CD4-positive, alpha-beta memory T cell (primary cell): ENCODE data around the gene NR5A2. TPM values are rescaled to one million over a fixed set of nuclear protein-coding genes. Genes with fewer than 3 reads are reported as not detected.

Experiments
- CTCF ChIA-PET: fragments of 350-600 bp; sonication (Branson Sonifier 250); formaldehyde crosslinking; loops from one replicate; lab custom pipeline; 2021; ENCODE audit warnings: inconsistent platforms; ENCODE audit not compliant: partially characterized antibody; lab: Charles Lee
- POLR2A ChIA-PET: fragments of 350-600 bp; sonication (Branson Sonifier 250); formaldehyde crosslinking; loops from one replicate; lab custom pipeline; 2021; ENCODE audit not compliant: partially characterized antibody; lab: Charles Lee
- DNase-seq, 5 donors: peaks; one replicate each; pipeline versions ENCODE4 v3.0.0 to v3.0.0-alpha.2; 2020 to 2022; ENCODE audit warnings: mixed read lengths in 1 of 5
- H3K27ac ChIP-seq: one replicate; pipeline ENCODE4 v1.7.0; 2013; ENCODE audit warnings: low read depth, low read length
- H3K27me3 ChIP-seq: 2 replicates; pipeline ENCODE4 v1.7.0; 2013; ENCODE audit warnings: mild to moderate bottlenecking, low read length, moderate library complexity; ENCODE audit not compliant: insufficient read depth
- H3K36me3 ChIP-seq: 2 replicates; pipeline ENCODE4 v1.7.0; 2013; ENCODE audit warnings: mild to moderate bottlenecking, low read length, moderate library complexity; ENCODE audit not compliant: insufficient read depth
- H3K4me1 ChIP-seq: 2 replicates; pipeline ENCODE4 v1.7.0; 2013; ENCODE audit warnings: mild to moderate bottlenecking, low read length, moderate library complexity; ENCODE audit not compliant: insufficient read depth
- H3K4me3 ChIP-seq, 2 donors: one replicate each; pipeline ENCODE4 v1.7.0; 2013; ENCODE audit warnings: low read length in 2 of 2, mild to moderate bottlenecking in 1 of 2
- H3K9me3 ChIP-seq, 2 donors: one replicate each; pipeline ENCODE4 v1.7.0; 2013; ENCODE audit warnings: low read length in 2 of 2, control low read depth in 1 of 2; ENCODE audit not compliant: control insufficient read depth in 1 of 2
- H3K27ac Mint-ChIP-seq, 7 donors: one replicate each; pipeline ENCODE4 v1.8.0; 2020 to 2021; ENCODE audit warnings: mixed read lengths in 7 of 7, mild to moderate bottlenecking in 6 of 7, inconsistent platforms in 3 of 7, moderate library complexity in 3 of 7
- H3K27me3 Mint-ChIP-seq, 2 donors: one replicate each; pipeline ENCODE4 v1.8.0; 2020 to 2021; ENCODE audit warnings: mixed read lengths in 2 of 2
- H3K36me3 Mint-ChIP-seq, 2 donors: one replicate each; pipeline ENCODE4 v1.8.0; 2020 to 2021; ENCODE audit warnings: mixed read lengths in 2 of 2, inconsistent platforms in 1 of 2, mild to moderate bottlenecking in 1 of 2
- H3K4me1 Mint-ChIP-seq, 4 donors: one replicate each; pipeline ENCODE4 v1.8.0; 2020 to 2021; ENCODE audit warnings: mixed read lengths in 4 of 4, mild to moderate bottlenecking in 1 of 4
- H3K4me3 Mint-ChIP-seq, 8 donors: one replicate each; pipeline ENCODE4 v1.8.0; 2020 to 2021; ENCODE audit warnings: mixed read lengths in 8 of 8, mild to moderate bottlenecking in 7 of 8, moderate library complexity in 6 of 8, inconsistent platforms in 3 of 8
- H3K9me3 Mint-ChIP-seq, 8 donors: one replicate each; pipeline ENCODE4 v1.8.0; 2020 to 2021; ENCODE audit warnings: mixed read lengths in 8 of 8, mild to moderate bottlenecking in 5 of 8, inconsistent platforms in 3 of 8, moderate library complexity in 1 of 8
- intact Hi-C: fragments of 100-400 bp; cut with micrococcal nuclease; formaldehyde crosslinking; loops from one replicate; pipeline ENCODE4 v1.15.1; 2023
- polyA plus RNA-seq, 2 donors: library from polyadenylated mRNA; unstranded; fragments of 300-500 nt; fragmentation: Illumina TruSeq; gene quantifications; one replicate each; pipeline ENCODE4 v1.2.3, GENCODE V29; 2021
- total RNA-seq, 2 experiments: library from RNA; stranded (reverse); gene quantifications; one replicate each; pipeline ENCODE4 v1.2.3, GENCODE V29; 2021

The NR5A2 gene
- total and polyA plus RNA-seq, 4 experiments from 2014 or later: not detected

- no peaks in the 10 kb centered on the region for H3K36me3 Mint-ChIP-seq
- H3K27ac Mint-ChIP-seq: no peak overlapping the region
- H3K9me3 ChIP-seq: no peaks in the 10 kb centered on the region
- no peaks in the 10 kb centered on the region for H3K27me3 ChIP-seq
- ChIA-PET CTCF (interaction anchor here (0.6 to 2.4 kb wide), 17 partner anchors 11 to 370 kb away, joined by 3 to 20 read pairs (median 6); no protein-coding TSS in a partner anchor), POLR2A (no interaction called here)
- H3K27me3 Mint-ChIP-seq: no peaks in the 10 kb centered on the region
- intact Hi-C loops: loop anchor here (1.0 to 5.0 kb wide), 6 partner anchors 137 to 455 kb away; no protein-coding TSS in a partner anchor
- H3K36me3 ChIP-seq: no peaks in the 10 kb centered on the region
- no peak overlapping the region for H3K4me3 Mint-ChIP-seq
- peak in 4 of 5 donors; percentile 35 to 47 (median 40) for DNase-seq
- H3K4me1 ChIP-seq: no peaks in the 10 kb centered on the region
- H3K9me3 Mint-ChIP-seq: no peaks in the 10 kb centered on the region
- no peak overlapping the region for H3K27ac ChIP-seq
- peaks cover 0 to 5% (median 0%) of the 10 kb centered on the region in 4 donors for H3K4me1 Mint-ChIP-seq
- no peak overlapping the region for H3K4me3 ChIP-seq
These were observed 112.2 kb downstream of the NR5A2 start for GRCh38 chr1:200139661-200140250.

GRCh38 chr1:200143347-200143746 lies 115.8 kb downstream of the NR5A2 start:
- intact Hi-C loops: no loop called here
- Histone ChIP-seq H3K27me3 (no peaks in the 10 kb centered on the region), H3K27ac (no peak overlapping the region), H3K4me3 (no peak overlapping the region), H3K4me1 (no peaks in the 10 kb centered on the region), H3K36me3 (no peaks in the 10 kb centered on the region), H3K9me3 (no peaks in the 10 kb centered on the region)
- Mint-ChIP-seq H3K36me3 (no peaks in the 10 kb centered on the region), H3K4me1 (peaks cover 0 to 5% (median 1%) of the 10 kb centered on the region in 4 donors), H3K4me3 (no peak overlapping the region), H3K9me3 (no peaks in the 10 kb centered on the region), H3K27ac (no peak overlapping the region), H3K27me3 (no peaks in the 10 kb centered on the region)
- ChIA-PET POLR2A (interaction anchor here (1.3 kb wide), 1 partner anchor 10 kb away, joined by 3 read pairs; no protein-coding TSS in a partner anchor), CTCF (interaction anchor here (0.7 to 1.6 kb wide), 4 partner anchors 11 to 366 kb away, joined by 3 to 8 read pairs (median 4); no protein-coding TSS in a partner anchor)
- DNase-seq: no peak

DNA sequence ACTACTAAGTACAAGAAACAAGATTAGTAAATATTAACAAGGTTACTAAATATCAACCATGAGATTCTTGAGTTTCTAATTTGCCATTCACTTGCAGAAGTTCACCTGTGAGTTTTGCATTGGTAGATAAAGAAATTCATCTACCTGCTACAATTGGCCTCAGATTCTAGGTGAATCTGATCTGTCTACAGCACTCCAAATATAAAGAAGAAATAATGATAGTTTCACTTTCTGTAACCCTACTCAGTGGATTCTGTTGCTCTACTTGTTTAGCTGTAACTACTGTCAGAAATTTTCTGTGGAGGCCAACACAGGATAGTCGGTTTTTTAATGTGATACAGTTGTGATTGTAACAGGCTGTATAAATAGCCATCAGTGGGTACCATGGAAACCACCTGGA lies 118.6 kb downstream of the NR5A2 start:
- ChIA-PET CTCF (interaction anchor here (1.5 kb wide), 1 partner anchor 20 kb away, joined by 3 read pairs; no protein-coding TSS in a partner anchor), POLR2A (interaction anchor here (0.6 kb wide), 1 partner anchor 364 kb away, joined by 3 read pairs; no protein-coding TSS in a partner anchor)
- H3K4me3 ChIP-seq: no peak overlapping the region
- H3K4me1 ChIP-seq: no peaks in the 10 kb centered on the region
- peaks cover 1 to 10% (median 4%) of the 10 kb centered on the region in 4 donors for H3K4me1 Mint-ChIP-seq
- H3K27me3 Mint-ChIP-seq: no peaks in the 10 kb centered on the region
- no peak overlapping the region for H3K27ac ChIP-seq
- no peaks in the 10 kb centered on the region for H3K9me3 ChIP-seq
- H3K36me3 Mint-ChIP-seq: no peaks in the 10 kb centered on the region
- intact Hi-C loops: no loop called here
- no peak overlapping the region for H3K27ac Mint-ChIP-seq
- no peaks in the 10 kb centered on the region for H3K27me3 ChIP-seq
- no peak overlapping the region for H3K4me3 Mint-ChIP-seq
- H3K36me3 ChIP-seq: no peaks in the 10 kb centered on the region
- no peak for DNase-seq
- no peaks in the 10 kb centered on the region for H3K9me3 Mint-ChIP-seq

- H3K27ac Mint-ChIP-seq: no peak overlapping the region
These were observed 119.6 kb downstream of the NR5A2 start for GRCh38 chr1:200147094-200147493.

DNA sequence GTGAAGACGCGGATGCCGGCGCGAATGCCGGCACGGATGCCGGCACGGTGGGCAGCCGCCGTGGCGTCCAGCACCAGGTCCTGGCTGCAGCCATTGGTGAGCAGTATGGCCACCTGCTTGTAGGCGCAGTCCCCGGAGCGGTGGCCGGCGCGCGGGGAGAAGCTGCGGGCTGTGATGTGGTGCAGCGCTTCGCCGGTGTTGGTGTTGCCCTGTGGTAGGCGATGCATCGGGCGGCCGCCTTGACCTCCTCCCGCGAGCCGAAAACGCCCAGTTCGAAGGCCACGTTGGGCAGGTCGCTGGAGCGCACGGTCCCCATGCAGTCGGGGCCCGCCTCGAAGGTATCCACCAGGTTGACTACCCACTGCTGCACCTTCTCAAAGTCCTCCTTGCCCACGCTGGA lies 120.2 kb downstream of the NR5A2 start:
- H3K4me1 ChIP-seq: peaks cover 13% of the 10 kb centered on the region
- H3K4me3 ChIP-seq: no peak overlapping the region
- Mint-ChIP-seq H3K4me3 (no peak overlapping the region), H3K4me1 (peaks cover 4 to 19% (median 8%) of the 10 kb centered on the region in 4 donors), H3K27ac (no peak overlapping the region), H3K27me3 (no peaks in the 10 kb centered on the region), H3K9me3 (no peaks in the 10 kb centered on the region), H3K36me3 (no peaks in the 10 kb centered on the region)
- POLR2A ChIA-PET: no interaction called here
- no peaks in the 10 kb centered on the region for H3K27me3 ChIP-seq
- no peak for DNase-seq
- no peaks in the 10 kb centered on the region for H3K36me3 ChIP-seq
- H3K9me3 ChIP-seq: no peaks in the 10 kb centered on the region
- no peak overlapping the region for H3K27ac ChIP-seq
- intact Hi-C loops: no loop called here
- CTCF ChIA-PET: interaction anchor here (1.1 kb wide), 1 partner anchor 154 kb away, joined by 3 read pairs; no protein-coding TSS in a partner anchor

More at GRCh38 chr1:200147094-200147493, 119.6 kb downstream of the NR5A2 start:
- Histone ChIP-seq H3K9me3 (no peaks in the 10 kb centered on the region), H3K36me3 (no peaks in the 10 kb centered on the region), H3K4me1 (peaks cover 6% of the 10 kb centered on the region), H3K27ac (no peak overlapping the region), H3K27me3 (no peaks in the 10 kb centered on the region), H3K4me3 (no peak overlapping the region)
- Mint-ChIP-seq H3K36me3 (no peaks in the 10 kb centered on the region), H3K27me3 (no peaks in the 10 kb centered on the region), H3K4me1 (peaks cover 1 to 13% (median 4%) of the 10 kb centered on the region in 4 donors), H3K9me3 (no peaks in the 10 kb centered on the region), H3K4me3 (no peak overlapping the region)
- POLR2A ChIA-PET: no interaction called here
- DNase-seq: no peak
- CTCF ChIA-PET: interaction anchor here (1.1 kb wide), 1 partner anchor 154 kb away, joined by 3 read pairs; no protein-coding TSS in a partner anchor
- intact Hi-C loops: no loop called here

GRCh38 chr1:200150006-200150405 lies 122.5 kb downstream of the NR5A2 start:
- Mint-ChIP-seq H3K27ac (peak overlapping the region in 2 of 7 donors; percentile 17 to 30), H3K36me3 (no peaks in the 10 kb centered on the region), H3K4me3 (no peak overlapping the region), H3K27me3 (no peaks in the 10 kb centered on the region), H3K9me3 (no peaks in the 10 kb centered on the region), H3K4me1 (peaks cover 19 to 42% (median 24%) of the 10 kb centered on the region in 4 donors)
- H3K4me1 ChIP-seq: peaks cover 35% of the 10 kb centered on the region
- H3K9me3 ChIP-seq: no peaks in the 10 kb centered on the region
- CTCF ChIA-PET: interaction anchor here (0.9 kb wide), 1 partner anchor 11 kb away, joined by 3 read pairs; no protein-coding TSS in a partner anchor
- POLR2A ChIA-PET: no interaction called here
- no peak overlapping the region for H3K4me3 ChIP-seq
- DNase-seq: no peak
- no peaks in the 10 kb centered on the region for H3K36me3 ChIP-seq
- no peaks in the 10 kb centered on the region for H3K27me3 ChIP-seq
- intact Hi-C loops: loop anchor here (5.0 to 10.0 kb wide), 2 partner anchors 105 to 152 kb away; no protein-coding TSS in a partner anchor
- no peak overlapping the region for H3K27ac ChIP-seq

DNA sequence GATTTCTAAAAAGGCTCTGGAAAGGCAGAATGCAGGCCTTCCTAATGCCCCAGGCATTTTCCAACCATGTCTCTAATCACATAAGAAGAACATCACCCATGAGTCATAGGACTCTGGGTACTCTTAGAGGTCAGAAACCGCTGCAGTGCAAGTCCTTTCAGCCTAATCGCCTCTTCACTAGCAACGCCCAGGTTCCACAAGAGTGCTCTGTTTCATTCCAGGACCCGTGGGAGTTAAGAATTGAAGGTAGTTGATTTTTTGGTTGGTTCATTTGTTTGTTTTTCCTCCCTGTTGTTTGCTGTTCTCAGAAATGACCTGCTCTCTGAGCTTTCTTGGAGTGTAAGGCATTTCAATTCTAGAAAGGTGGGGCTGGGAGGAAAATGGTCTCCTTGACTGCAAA lies 123.2 kb downstream of the NR5A2 start:
- no peaks in the 10 kb centered on the region for H3K36me3 Mint-ChIP-seq
- intact Hi-C loops: loop anchor here (5.0 to 10.0 kb wide), 2 partner anchors 104 to 152 kb away; no protein-coding TSS in a partner anchor
- H3K4me1 ChIP-seq: peaks cover 36% of the 10 kb centered on the region
- ChIA-PET CTCF (interaction anchor here (0.9 to 1.3 kb wide), 2 partner anchors 11 kb away, joined by 3 read pairs; no protein-coding TSS in a partner anchor), POLR2A (no interaction called here)
- DNase-seq: no peak
- H3K4me1 Mint-ChIP-seq: peaks cover 19 to 43% (median 25%) of the 10 kb centered on the region in 4 donors
- no peaks in the 10 kb centered on the region for H3K9me3 ChIP-seq
- H3K9me3 Mint-ChIP-seq: no peaks in the 10 kb centered on the region
- no peak overlapping the region for H3K27ac ChIP-seq
- H3K27me3 Mint-ChIP-seq: no peaks in the 10 kb centered on the region
- no peaks in the 10 kb centered on the region for H3K27me3 ChIP-seq
- H3K27ac Mint-ChIP-seq: peak overlapping the region in 3 of 7 donors; percentile 30 to 83 (median 38)
- H3K4me3 ChIP-seq: no peak overlapping the region
- H3K4me3 Mint-ChIP-seq: no peak overlapping the region
- H3K36me3 ChIP-seq: no peaks in the 10 kb centered on the region
